AG04450 (cell line): ENCODE data around the gene STAMBPL1. TPM values are rescaled to one million over a fixed set of nuclear protein-coding genes. Genes with fewer than 3 reads are reported as not detected.
A peak's percentile ranks its signal among the peaks of the same experiment; 100 is the strongest.

Source experiments
- CTCF ChIA-PET: fragments of 300-600, 350-600 bp; formaldehyde crosslinking; extraction: SDS; loops from one replicate; lab custom pipeline; 2022; ENCODE audit warnings: antibody characterized with exemption, inconsistent platforms; lab: Charles Lee
- POLR2A ChIA-PET: fragments of 350-600 bp; formaldehyde crosslinking; extraction: SDS; loops from one replicate; lab custom pipeline; 2021; ENCODE audit warnings: antibody characterized with exemption, inconsistent platforms; lab: Yijun Ruan, JAX
- DNase-seq: peaks from one replicate; pipeline ENCODE4 v3.0.0-alpha.2; 2011; ENCODE audit warnings: low read depth, low spot score
- H3K27ac ChIP-seq: one replicate; pipeline ENCODE4 v1.5.1; 2012; ENCODE audit warnings: low read depth, low read length, control low read depth
- H3K27me3 ChIP-seq: one replicate; pipeline ENCODE4 v1.6.0; 2012; ENCODE audit warnings: low read length; ENCODE audit not compliant: control insufficient read depth, insufficient read depth
- H3K4me3 ChIP-seq: 2 replicates; pipeline ENCODE4 v1.5.1; 2011; ENCODE audit warnings: mild to moderate bottlenecking, low read depth, low read length, control low read depth
- H3K9me3 ChIP-seq: 2 replicates; pipeline ENCODE4 v1.5.1; 2012; ENCODE audit warnings: low read length; ENCODE audit not compliant: control insufficient read depth, insufficient read depth
- CTCF ChIP-seq: IDR thresholded peaks from 2 replicates; pipeline ENCODE4 v1.5.1; 2011; ENCODE audit warnings: low read depth, low read length, control low read depth, inconsistent platforms
- polyA plus RNA-seq: library from polyadenylated mRNA; depleted of rRNA; stranded (reverse); fragments of >200 nt; gene quantifications from 2 replicates; pipeline ENCODE4 v1.2.3, GENCODE V29; 2011

Gene STAMBPL1
- polyA plus RNA-seq, 1 experiment, result 50.3 TPM

- POLR2A ChIA-PET, result interaction anchor here (0.7 to 0.9 kb wide), 3 partner anchors 21 to 255 kb away, joined by 3 read pairs; partner anchors contain the start of gene CH25H
- H3K27me3 ChIP-seq, result no peaks in the 10 kb centered on the region
- 0 out of 2 replicates have a peak, but pooled peaks have one; percentile 2 for TF ChIP-seq CTCF
- peak within 1 kb of the TSS; percentile 60 for H3K4me3 ChIP-seq
- DNase-seq, result peak; percentile 65
- H3K9me3 ChIP-seq, result no peaks in the 10 kb centered on the region
- peak within 1 kb of the TSS; percentile 95 for H3K27ac ChIP-seq
- CTCF ChIA-PET, result interaction anchor here (0.5 to 1.4 kb wide), 2 partner anchors 77 to 297 kb away, joined by 3 to 4 read pairs; no protein-coding TSS in a partner anchor
These were observed 72.6 kb downstream of the STAMBPL1 start, which contains the start of gene ACTA2 for GRCh38 chr10:88952647-88953111. TSS of gene ACTA2 (minus strand) at chr10:88952773. CDS start at chr10:88948930, 3,843 bp downstream.

DNA sequence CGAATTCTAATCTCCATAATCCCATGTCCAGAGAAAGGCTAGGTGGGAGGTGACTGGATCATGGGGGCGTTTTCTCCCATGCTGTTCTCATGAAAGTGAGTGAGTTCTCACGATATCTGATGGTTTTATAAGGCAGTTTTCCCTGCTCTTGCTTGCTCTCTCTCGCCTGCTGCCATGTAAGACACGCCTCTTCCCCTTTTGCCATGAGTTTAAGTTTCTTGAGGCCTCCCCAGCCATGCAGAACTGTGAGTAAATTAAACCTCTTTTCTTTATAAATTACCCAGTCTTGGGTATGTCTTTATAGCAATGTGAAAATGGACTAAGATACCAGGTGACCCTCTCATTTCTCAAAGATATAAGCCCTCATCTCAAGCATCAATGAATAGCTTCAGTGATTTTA is 73.6 kb downstream of the STAMBPL1 start:
- ChIA-PET CTCF (interaction anchor here (1.4 to 3.0 kb wide), 2 partner anchors 34 to 76 kb away, joined by 4 to 13 read pairs; no protein-coding TSS in a partner anchor), POLR2A (no interaction called here)
- H3K4me3 ChIP-seq, result no peak overlapping the region
- H3K27ac ChIP-seq, result no peak overlapping the region
- H3K9me3 ChIP-seq, result no peaks in the 10 kb centered on the region
- H3K27me3 ChIP-seq, result no peaks in the 10 kb centered on the region
- no peak for TF ChIP-seq CTCF
- DNase-seq, result no peak

- CTCF ChIA-PET, result interaction anchor here (0.6 to 3.0 kb wide), 3 partner anchors 18 to 75 kb away, joined by 3 to 13 read pairs (median 3); no protein-coding TSS in a partner anchor
These were observed 74.5 kb downstream of the STAMBPL1 start for GRCh38 chr10:88954458-88955083.

DNA sequence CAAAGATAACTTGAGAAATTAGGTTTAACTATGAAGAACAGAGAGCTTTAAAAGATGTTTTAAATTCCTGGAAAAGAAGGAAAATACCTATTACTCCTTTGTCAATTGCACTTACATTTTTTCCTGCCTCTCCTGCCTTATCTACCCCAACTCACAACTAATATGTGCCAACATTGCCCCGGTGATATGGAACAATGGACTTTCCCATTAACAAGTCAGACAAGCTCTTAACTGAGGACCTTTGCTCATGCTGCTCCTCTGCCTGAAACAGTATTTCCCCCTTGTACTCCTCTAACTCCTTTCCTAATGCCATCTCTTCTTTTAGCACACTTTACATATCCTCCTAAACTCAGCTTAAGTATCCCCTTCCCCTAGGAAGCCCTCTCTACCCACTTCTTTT is 77.3 kb downstream of the STAMBPL1 start:
- Histone ChIP-seq H3K4me3 (no peak overlapping the region), H3K9me3 (no peaks in the 10 kb centered on the region), H3K27me3 (no peaks in the 10 kb centered on the region), H3K27ac (no peak overlapping the region)
- no peak for TF ChIP-seq CTCF
- DNase-seq, result no peak
- CTCF ChIA-PET, result interaction anchor here (0.8 to 2.5 kb wide), 4 partner anchors 21 to 30 kb away, joined by 3 to 9 read pairs (median 4); no protein-coding TSS in a partner anchor
- POLR2A ChIA-PET, result no interaction called here

More at GRCh38 chr10:88954458-88955083, 74.5 kb downstream of the STAMBPL1 start:
- Histone ChIP-seq H3K4me3 (no peak overlapping the region), H3K27me3 (no peaks in the 10 kb centered on the region), H3K9me3 (no peaks in the 10 kb centered on the region), H3K27ac (no peak overlapping the region)
- no peak for DNase-seq
- POLR2A ChIA-PET, result no interaction called here
- no peak for TF ChIP-seq CTCF

DNA sequence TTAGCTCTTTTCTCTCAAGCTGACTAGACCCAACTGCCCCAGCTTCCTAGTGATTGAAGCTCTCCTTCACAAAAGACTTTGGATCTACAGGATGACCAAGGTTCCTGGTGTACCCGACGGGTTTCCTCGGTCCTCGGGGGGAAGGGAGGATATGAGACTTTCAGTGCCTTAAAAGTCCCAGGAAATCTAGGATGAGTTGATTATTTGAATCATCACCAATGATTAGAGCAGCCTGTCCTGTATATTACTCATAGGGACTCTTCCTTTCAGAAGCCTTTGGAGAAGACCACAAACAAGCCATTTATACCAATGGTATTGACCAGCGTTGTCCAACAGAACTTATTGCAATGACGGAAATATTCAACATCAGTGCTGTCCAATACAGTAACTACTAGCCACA is 78.7 kb downstream of the STAMBPL1 start:
- ChIA-PET CTCF (interaction anchor here (1.0 to 2.5 kb wide), 3 partner anchors 24 to 71 kb away, joined by 3 to 9 read pairs (median 5); no protein-coding TSS in a partner anchor), POLR2A (no interaction called here)
- Histone ChIP-seq H3K4me3 (no peak overlapping the region), H3K27ac (no peak overlapping the region), H3K27me3 (no peaks in the 10 kb centered on the region), H3K9me3 (no peaks in the 10 kb centered on the region)
- TF ChIP-seq CTCF, result no peak
- no peak for DNase-seq
